T-helper 1 cell treated with Interleukin-12 subunit alpha and Interleukin-12 subunit beta and Interleukin-4 antibody, amounts not matched to agents 30 μg/mL and 1 μg/mL, for 36 hours (primary cell): ENCODE data around the gene ABLIM3.

Source experiments
- H3K27ac Mint-ChIP-seq: one replicate; pipeline ENCODE4 v1.8.0; 2021; ENCODE audit warnings: mild to moderate bottlenecking, mixed read lengths
- H3K27me3 Mint-ChIP-seq: one replicate; pipeline ENCODE4 v1.8.0; 2021; ENCODE audit warnings: low read depth, mixed read lengths
- H3K36me3 Mint-ChIP-seq: one replicate; pipeline ENCODE4 v1.8.0; 2021; ENCODE audit warnings: low read depth, mixed read lengths
- H3K4me1 Mint-ChIP-seq: one replicate; pipeline ENCODE4 v1.8.0; 2021; ENCODE audit warnings: low read depth, mixed read lengths
- H3K4me3 Mint-ChIP-seq: one replicate; pipeline ENCODE4 v1.8.0; 2021; ENCODE audit warnings: mild to moderate bottlenecking, moderate library complexity, mixed read lengths
- H3K9me3 Mint-ChIP-seq: one replicate; pipeline ENCODE4 v1.8.0; 2021; ENCODE audit warnings: mixed read lengths

The ABLIM3 gene

DNA sequence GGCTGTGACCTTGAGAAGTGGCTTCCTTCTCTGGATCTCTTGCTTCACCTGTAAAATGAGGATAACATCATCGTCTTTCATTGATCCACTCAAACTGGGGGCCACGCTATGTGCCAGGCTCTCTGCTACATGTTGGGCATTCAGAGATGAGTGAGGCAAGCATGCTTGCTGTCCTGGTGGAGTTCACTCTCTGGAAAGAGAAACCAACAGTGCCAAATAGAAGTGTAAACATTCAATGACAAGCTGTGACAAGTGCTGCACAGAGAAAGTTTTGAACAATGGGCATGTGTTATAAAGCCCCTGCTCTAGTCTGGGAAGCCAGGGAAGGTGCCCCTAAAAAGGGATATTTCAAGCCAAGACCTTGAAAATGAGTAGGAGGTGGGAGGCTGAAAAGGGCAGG lies 79.5 kb downstream of the ABLIM3 start:
- Mint-ChIP-seq H3K36me3 (no peaks in the 10 kb centered on the region), H3K4me1 (no peaks in the 10 kb centered on the region), H3K9me3 (no peaks in the 10 kb centered on the region), H3K27me3 (peaks cover 5% of the 10 kb centered on the region), H3K4me3 (no peak overlapping the region), H3K27ac (no peak overlapping the region)

DNA sequence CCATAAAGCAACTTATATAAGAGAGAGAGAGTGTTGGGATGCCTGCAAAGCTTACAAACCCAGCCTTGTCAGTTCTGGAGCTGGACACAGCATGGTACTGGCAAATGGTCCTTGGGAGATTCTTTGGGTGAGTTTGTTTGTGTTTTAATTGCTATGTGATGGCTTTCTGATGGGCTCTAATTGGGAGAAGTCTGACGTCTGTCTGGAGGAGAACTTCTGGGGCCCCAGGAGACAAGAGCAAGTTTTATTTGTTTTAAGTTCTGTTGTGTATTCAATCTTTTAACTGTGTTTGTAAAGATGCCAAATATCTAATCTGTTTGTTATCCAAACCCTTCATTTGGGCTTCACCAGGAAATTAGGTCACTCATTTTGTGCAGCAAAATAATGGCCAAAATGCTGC lies 80.0 kb downstream of the ABLIM3 start:
- no peaks in the 10 kb centered on the region for H3K9me3 Mint-ChIP-seq
- H3K4me1 Mint-ChIP-seq, result no peaks in the 10 kb centered on the region
- no peak overlapping the region for H3K4me3 Mint-ChIP-seq
- no peak overlapping the region for H3K27ac Mint-ChIP-seq
- no peaks in the 10 kb centered on the region for H3K36me3 Mint-ChIP-seq
- H3K27me3 Mint-ChIP-seq, result peaks cover 5% of the 10 kb centered on the region

DNA sequence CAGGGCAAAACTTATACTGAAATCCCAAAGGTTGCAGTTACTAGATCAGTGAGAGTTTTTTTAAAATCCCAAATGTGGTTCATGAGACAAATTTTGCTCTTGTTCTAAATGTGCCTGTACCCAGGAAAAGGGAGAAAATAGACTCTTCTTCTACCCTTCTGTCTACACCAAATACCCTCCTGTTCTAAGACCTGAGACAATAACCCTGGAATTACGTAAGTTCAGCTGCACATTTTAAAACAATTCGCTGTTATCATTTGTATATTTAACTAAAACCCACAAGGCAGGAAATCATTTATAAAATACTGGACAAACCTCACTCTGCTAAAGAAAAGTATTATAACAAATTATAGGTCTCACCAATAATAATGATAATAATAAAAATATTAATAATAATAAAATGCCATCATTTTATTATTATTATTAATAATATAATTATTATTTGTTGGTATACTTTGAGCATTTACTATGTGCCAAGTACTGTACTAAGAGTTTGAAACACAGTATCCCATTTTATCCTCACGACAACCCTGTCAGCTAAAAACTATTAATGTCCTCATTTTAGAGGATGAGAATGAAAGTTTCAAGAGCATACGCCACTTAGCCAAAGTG lies 80.5 kb downstream of the ABLIM3 start:
- Mint-ChIP-seq H3K27ac (no peak overlapping the region), H3K9me3 (no peaks in the 10 kb centered on the region), H3K27me3 (peaks cover 5% of the 10 kb centered on the region), H3K4me3 (no peak overlapping the region), H3K4me1 (no peaks in the 10 kb centered on the region), H3K36me3 (no peaks in the 10 kb centered on the region)

DNA sequence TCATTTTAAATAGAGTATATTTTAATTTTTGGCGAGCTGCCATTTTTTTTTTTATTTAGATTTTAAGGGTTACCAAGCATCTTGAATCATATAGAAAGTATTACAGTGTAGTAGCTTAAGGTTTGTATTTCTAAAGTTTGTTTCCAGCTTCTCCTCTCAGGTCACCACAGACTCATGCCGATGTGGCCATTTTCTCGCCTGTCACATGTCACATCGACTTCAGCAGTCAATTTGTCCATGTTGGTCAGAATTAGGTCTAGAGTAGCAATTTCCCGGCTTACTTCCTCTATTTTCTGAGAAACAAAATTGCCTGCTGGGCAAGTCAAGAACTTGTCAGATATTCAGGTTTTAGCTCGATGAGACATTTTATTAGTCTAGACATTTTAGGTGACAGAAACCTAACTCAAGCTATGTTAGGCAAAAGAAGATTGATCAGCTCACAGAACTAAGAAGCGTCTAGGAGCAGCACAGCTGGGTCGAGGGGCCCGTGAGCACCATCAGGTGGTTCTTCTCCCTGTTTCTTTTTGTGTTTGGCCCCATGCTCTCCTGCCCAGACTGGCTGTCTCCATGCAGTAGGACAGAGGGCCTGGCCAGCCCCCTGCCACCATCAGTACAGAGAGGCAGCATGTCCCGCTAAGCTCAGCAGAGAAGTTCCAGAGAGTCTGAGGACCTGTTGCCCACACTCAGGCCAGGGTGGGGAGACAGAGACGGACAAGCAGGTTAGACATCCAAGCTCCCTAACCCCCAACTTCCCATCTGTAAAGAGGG lies 82.0 kb downstream of the ABLIM3 start:
- Mint-ChIP-seq H3K36me3 (no peaks in the 10 kb centered on the region), H3K27ac (no peak overlapping the region), H3K27me3 (peaks cover 5% of the 10 kb centered on the region), H3K9me3 (no peaks in the 10 kb centered on the region), H3K4me3 (no peak overlapping the region), H3K4me1 (no peaks in the 10 kb centered on the region)

DNA sequence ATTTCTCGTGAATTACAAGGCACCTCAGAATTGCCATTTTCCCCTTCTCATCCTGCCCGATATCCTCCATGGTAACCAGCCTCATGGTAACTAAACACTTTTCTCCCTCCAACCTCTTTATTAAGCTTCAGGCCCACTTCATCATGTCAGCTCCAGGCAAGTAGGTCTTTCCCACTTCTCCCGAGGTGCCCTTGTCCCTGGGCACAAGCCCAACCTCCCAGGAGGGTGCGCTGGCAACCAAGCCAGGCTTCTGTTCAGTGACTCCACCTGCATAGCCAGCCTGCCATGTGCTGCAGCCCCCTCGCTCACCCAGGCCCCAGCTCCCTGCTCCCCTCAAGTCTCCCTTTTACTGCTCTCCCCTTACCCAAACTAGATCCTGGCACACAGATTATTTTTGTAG lies 83.0 kb downstream of the ABLIM3 start:
- H3K27ac Mint-ChIP-seq, result no peak overlapping the region
- H3K4me1 Mint-ChIP-seq, result no peaks in the 10 kb centered on the region
- no peaks in the 10 kb centered on the region for H3K9me3 Mint-ChIP-seq
- peaks cover 9% of the 10 kb centered on the region for H3K27me3 Mint-ChIP-seq
- no peaks in the 10 kb centered on the region for H3K36me3 Mint-ChIP-seq
- no peak overlapping the region for H3K4me3 Mint-ChIP-seq

DNA sequence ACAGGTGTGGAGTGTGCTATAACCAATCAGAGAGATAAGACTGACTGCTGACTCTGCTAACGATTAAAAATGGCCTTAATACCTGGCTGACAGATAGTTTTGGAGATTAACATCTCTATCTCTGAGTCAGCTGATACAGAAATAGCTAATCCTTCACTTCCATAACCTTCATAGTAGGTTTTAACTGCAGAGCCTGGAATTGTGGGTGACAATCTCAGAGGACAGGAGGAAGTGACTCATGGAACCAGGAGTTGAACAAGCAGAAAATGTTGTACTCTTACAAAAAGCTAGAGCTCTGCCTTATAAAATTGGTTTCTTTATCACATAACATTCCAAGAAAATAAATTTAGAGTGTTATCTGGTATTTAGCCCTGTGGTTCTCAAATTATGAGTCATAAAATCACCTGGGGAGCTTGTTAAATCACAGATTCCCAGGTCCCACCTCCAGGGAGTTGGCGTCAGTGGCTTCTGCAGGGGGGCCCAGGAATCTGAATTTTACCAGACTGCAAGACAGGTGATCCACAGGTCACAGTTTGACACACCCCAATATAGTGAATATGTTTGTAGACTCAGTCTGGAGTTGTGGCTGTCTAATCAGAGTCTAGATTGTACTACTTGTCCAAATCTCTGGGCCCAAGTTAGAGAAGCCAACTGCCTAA lies 86.0 kb downstream of the ABLIM3 start:
- Mint-ChIP-seq H3K36me3 (no peaks in the 10 kb centered on the region), H3K27me3 (peaks cover 16% of the 10 kb centered on the region)

DNA sequence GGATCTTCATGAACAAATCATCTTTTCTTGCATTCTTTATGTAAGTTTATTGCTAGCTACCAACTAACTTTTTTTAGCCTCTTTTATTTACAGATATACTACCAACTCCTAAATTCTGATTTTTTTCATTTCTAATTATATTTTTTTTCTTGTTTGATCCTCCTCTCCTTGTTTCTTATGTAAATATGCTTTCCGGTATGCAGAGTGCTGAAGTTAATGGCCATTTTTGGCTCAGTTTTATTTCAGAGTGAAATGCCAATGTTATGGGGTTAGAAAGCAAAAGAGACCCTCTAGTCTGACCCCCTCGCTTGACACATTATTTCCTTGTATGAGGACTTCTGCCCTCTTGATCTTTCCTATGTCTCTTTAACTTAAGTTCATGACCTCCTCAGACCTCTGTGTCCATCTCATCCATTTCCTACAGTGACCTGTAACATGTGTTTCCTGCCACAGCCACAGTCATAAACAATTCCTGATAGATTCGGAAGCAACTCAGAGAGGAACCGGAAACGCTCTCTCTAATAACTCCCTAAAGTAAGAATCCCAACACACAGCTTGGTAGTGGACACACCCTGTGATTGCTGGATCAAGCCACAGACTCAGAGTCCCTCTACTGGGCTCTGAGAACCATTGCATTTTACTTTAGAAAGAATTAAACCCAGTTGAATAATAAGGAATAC lies 87.5 kb downstream of the ABLIM3 start:
- Mint-ChIP-seq H3K4me1 (no peaks in the 10 kb centered on the region), H3K27me3 (peaks cover 24% of the 10 kb centered on the region), H3K36me3 (no peaks in the 10 kb centered on the region), H3K4me3 (no peak overlapping the region), H3K9me3 (no peaks in the 10 kb centered on the region), H3K27ac (no peak overlapping the region)

More for the DNA sequence above, 86.0 kb downstream of the ABLIM3 start:
- no peak overlapping the region for H3K27ac Mint-ChIP-seq
- H3K9me3 Mint-ChIP-seq, result no peaks in the 10 kb centered on the region
- no peak overlapping the region for H3K4me3 Mint-ChIP-seq
- H3K4me1 Mint-ChIP-seq, result no peaks in the 10 kb centered on the region

DNA sequence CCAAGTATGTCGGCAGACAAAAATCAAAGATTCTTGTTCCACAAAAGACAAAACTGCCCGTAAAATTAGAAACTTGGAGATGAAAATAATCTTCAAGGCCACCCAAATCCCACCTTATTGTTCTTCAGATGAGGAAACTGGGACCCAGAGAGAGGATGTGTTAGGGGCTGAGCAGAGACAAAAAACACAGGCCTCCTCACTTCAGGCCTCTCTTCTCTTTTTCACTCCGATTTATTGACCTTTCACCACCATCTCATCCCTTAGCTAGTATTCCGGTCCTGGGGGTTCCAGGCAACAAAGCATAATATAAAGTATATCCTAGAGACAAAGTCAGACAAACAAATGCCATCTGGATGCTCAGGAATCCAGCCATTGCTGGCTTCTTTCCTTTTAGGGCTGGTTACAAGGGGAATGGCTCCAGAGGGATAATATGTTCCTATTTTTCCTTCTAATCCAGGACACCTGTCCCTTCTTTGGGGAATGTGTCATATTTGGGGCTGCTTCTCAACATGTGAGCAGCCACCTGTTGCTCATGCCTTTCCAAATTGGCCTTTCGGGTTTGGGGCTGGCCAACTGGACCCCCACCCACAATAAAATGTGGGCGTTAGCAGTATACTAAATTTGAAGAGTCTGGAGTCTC lies 88.1 kb downstream of the ABLIM3 start:
- Mint-ChIP-seq H3K4me1 (no peaks in the 10 kb centered on the region), H3K9me3 (no peaks in the 10 kb centered on the region), H3K4me3 (no peak overlapping the region), H3K27me3 (peaks cover 26% of the 10 kb centered on the region), H3K27ac (no peak overlapping the region), H3K36me3 (no peaks in the 10 kb centered on the region)

DNA sequence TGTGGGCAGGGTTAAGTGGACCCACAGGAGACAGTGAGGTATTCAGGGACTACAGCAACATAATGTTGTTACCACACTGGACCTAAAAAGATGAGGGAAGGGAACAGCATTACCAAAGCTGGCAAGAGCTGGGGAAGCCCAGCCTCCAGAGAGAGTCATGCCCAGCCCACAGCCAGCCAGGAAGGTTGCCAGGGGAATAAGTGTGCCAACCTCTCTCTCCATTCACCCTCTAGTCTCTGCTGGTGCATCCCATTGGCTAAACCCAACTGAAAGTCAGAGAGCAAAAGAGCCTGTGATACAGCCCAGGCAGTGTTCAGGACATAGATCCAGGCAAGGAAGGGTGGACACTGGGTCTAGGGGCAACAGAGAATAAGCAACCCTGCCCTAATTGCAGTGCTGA lies 94.5 kb downstream of the ABLIM3 start:
- Mint-ChIP-seq H3K9me3 (no peaks in the 10 kb centered on the region), H3K27me3 (peaks cover 30% of the 10 kb centered on the region), H3K36me3 (no peaks in the 10 kb centered on the region), H3K4me1 (peaks cover 10% of the 10 kb centered on the region), H3K4me3 (no peak overlapping the region), H3K27ac (no peak overlapping the region)

DNA sequence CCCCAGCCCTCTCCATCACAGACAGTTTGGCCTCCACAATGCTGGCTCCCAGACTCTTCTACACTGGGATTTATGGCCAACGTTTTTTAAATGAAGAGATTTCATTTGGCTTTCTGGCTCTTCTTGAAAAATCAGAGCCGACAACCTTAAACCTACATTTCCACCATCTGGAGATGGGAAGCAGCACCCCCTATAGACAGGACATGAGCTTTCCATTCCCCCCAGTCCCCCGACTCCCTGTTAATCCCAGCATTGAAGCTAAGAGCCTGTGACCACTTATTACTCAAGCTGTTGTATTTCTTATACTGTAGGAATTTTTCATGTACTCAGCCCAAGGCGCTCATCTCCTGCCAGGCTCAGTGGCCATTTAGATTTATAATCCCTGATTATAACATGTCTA lies 96.4 kb downstream of the ABLIM3 start:
- Mint-ChIP-seq H3K4me3 (no peak overlapping the region), H3K36me3 (peaks cover 2% of the 10 kb centered on the region), H3K27me3 (peaks cover 30% of the 10 kb centered on the region), H3K9me3 (no peaks in the 10 kb centered on the region), H3K27ac (no peak overlapping the region), H3K4me1 (peaks cover 14% of the 10 kb centered on the region)

DNA sequence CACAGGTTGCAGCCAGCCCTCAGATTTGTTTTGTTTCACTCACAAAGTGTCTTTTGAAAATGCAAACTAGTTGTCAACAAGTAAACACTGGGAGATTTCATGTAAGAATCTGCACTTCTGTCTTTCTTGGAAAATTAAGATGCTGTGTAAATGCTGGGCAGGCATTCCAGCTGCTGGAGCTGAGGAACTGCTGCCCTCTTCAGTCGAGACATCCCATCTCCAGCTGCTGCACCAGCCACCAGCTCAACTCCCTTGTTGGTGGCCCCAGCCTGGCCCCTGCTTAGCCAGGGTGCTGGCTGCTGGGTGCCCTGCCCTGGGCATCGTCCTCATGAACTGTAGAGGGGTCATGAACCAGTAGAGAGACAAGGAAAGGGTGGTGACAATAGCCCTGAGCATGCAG lies 97.2 kb downstream of the ABLIM3 start:
- H3K27ac Mint-ChIP-seq, result peak overlapping the region; percentile 45
- H3K4me1 Mint-ChIP-seq, result peaks cover 14% of the 10 kb centered on the region
- peaks cover 2% of the 10 kb centered on the region for H3K36me3 Mint-ChIP-seq
- H3K4me3 Mint-ChIP-seq, result no peak overlapping the region
- H3K9me3 Mint-ChIP-seq, result no peaks in the 10 kb centered on the region
- H3K27me3 Mint-ChIP-seq, result peaks cover 24% of the 10 kb centered on the region

DNA sequence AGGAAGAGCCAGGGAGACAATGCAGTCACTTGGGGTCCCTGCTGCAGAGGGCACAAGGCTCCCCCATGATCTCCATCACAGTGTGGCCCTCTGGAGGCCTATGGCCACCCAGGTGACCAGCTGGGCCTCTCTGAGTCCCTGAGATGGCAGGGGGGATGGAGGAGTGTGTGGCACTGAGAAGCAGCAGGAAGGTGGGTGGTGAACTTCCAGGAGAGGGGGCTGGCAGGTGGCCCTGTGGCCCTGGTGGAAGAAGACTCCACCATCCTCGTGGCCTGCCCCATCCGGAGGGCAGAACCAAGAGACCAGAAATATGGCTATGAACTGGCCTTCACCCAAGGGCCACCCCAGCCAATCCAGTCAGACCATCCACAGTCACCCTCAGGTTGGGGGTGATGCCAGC lies 98.6 kb downstream of the ABLIM3 start:
- H3K27ac Mint-ChIP-seq, result peak overlapping the region; percentile 89
- peaks cover 2% of the 10 kb centered on the region for H3K36me3 Mint-ChIP-seq
- no peaks in the 10 kb centered on the region for H3K9me3 Mint-ChIP-seq
- H3K27me3 Mint-ChIP-seq, result peaks cover 17% of the 10 kb centered on the region
- H3K4me3 Mint-ChIP-seq, result no peak overlapping the region
- H3K4me1 Mint-ChIP-seq, result peaks cover 14% of the 10 kb centered on the region

DNA sequence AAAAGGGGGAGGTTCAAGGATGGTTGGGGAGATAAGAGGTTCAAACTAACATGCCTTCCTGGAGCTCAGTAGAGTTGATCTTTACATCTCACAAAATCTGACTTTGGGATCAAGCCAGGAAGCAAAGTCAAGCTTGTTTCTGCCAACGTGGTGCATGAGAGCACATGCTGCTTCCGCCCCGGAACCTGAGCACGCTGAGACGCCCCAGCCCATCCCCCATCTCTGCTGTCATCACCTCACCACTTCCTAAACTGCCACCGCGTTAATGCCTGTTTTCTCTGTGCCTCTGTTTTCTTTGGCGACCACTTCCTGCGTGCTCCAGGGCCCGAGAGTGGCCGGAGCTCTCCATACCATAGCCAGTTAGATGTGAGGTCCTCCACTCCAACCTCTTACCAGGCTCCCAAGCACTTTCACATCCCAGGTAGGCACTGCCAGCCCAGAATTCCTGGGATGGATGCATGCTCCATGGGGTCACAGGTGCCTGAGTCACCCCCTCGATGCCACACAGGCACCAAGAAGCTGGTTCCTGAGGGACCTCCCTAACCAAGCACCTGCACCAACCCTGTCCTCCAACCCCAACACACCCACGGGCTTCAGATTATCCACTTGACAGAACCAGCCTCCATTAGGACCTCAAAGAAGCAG lies 99.2 kb downstream of the ABLIM3 start:
- H3K27ac Mint-ChIP-seq, result peak overlapping the region; percentile 89
- H3K36me3 Mint-ChIP-seq, result peaks cover 2% of the 10 kb centered on the region
- peak overlapping the region; percentile 23 for H3K4me3 Mint-ChIP-seq
- H3K4me1 Mint-ChIP-seq, result peaks cover 14% of the 10 kb centered on the region
- no peaks in the 10 kb centered on the region for H3K9me3 Mint-ChIP-seq
- peaks cover 18% of the 10 kb centered on the region for H3K27me3 Mint-ChIP-seq

DNA sequence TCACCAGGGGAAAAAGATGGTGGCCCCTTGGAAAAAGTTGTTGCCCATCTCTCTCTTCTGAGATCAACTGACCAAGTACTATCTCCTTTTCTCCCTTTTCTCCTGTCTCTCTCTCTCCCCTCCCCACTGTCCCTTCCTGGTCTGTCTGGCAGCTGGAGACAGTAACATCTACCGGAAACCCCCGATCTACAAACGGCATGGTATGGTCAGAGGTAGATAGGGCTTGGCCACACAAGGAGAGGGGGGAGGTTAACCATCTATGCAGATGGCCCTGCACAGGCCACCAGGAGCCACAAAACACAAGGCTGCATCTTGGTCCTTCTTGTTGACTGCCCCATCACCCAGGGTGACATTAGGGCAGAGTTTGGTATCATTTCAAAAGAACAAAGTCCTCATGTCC lies 101.0 kb downstream of the ABLIM3 start:
- Mint-ChIP-seq H3K4me1 (peaks cover 14% of the 10 kb centered on the region), H3K36me3 (peaks cover 2% of the 10 kb centered on the region), H3K9me3 (peaks cover 5% of the 10 kb centered on the region), H3K4me3 (no peak overlapping the region), H3K27me3 (peaks cover 19% of the 10 kb centered on the region), H3K27ac (no peak overlapping the region)
